ENCODE measurements around the gene PDGFD. TPM values are rescaled to one million over a fixed set of nuclear protein-coding genes. Genes with fewer than 3 reads are reported as not detected.

The PDGFD gene
- polyA plus RNA-seq, 1 donor from 2014 or later: 1.0 TPM

- no peak for TF ChIP-seq EP300 (conservative IDR thresholded peaks at IDR 0.05; ENCODE audit: poor library complexity, severe bottlenecking)
- no peak for TF ChIP-seq SMC3 (conservative IDR thresholded peaks at IDR 0.05; ENCODE audit: poor library complexity)
- TF ChIP-seq POLR2AphosphoS5 (IDR thresholded peaks at IDR 0.05): no peak
- no peak for TF ChIP-seq TAF1 (IDR thresholded peaks at IDR 0.05; ENCODE audit: low read depth)
- TF ChIP-seq EZH2 (IDR thresholded peaks at IDR 0.05; ENCODE audit: borderline replicate concordance, insufficient read depth, low read length, poor library complexity, severe bottlenecking): no peak
- TF ChIP-seq, protein P1, sequence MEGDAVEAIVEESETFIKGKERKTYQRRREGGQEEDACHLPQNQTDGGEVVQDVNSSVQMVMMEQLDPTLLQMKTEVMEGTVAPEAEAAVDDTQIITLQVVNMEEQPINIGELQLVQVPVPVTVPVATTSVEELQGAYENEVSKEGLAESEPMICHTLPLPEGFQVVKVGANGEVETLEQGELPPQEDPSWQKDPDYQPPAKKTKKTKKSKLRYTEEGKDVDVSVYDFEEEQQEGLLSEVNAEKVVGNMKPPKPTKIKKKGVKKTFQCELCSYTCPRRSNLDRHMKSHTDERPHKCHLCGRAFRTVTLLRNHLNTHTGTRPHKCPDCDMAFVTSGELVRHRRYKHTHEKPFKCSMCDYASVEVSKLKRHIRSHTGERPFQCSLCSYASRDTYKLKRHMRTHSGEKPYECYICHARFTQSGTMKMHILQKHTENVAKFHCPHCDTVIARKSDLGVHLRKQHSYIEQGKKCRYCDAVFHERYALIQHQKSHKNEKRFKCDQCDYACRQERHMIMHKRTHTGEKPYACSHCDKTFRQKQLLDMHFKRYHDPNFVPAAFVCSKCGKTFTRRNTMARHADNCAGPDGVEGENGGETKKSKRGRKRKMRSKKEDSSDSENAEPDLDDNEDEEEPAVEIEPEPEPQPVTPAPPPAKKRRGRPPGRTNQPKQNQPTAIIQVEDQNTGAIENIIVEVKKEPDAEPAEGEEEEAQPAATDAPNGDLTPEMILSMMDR (IDR thresholded peaks at IDR 0.05; ENCODE audit: poor library complexity, severe bottlenecking): no peak
- no peak for TF ChIP-seq MXI1 (conservative IDR thresholded peaks at IDR 0.05; ENCODE audit: poor library complexity, severe bottlenecking)
- TF ChIP-seq REST (IDR thresholded peaks at IDR 0.05; ENCODE audit: borderline replicate concordance): no peak
- no peak for TF ChIP-seq RAD21 (conservative IDR thresholded peaks at IDR 0.05)
- Histone ChIP-seq H3K4me2 (ENCODE audit: low read length) (no peak overlapping the region), H2AFZ (ENCODE audit: low read depth, low read length) (no peak overlapping the region), H3K9me3 (ENCODE audit: low read length) (no peaks in the 10 kb centered on the region), H3K36me3 (ENCODE audit: insufficient read depth, low read length) (no peaks in the 10 kb centered on the region), H3K27ac (ENCODE audit: low read length) (no peak overlapping the region), H3K9ac (ENCODE audit: low read length) (no peak overlapping the region), H3K4me3 (ENCODE audit: low read length) (no peak overlapping the region), H3F3A (ENCODE audit: insufficient read depth, low read length, poor library complexity, severe bottlenecking) (no peaks in the 10 kb centered on the region), H4K20me1 (ENCODE audit: insufficient read depth) (no peaks in the 10 kb centered on the region), H3K9me2 (ENCODE audit: insufficient read depth, low read length) (no peaks in the 10 kb centered on the region), H3K27me3 (ENCODE audit: insufficient read depth, low read depth, low read length) (no peaks in the 10 kb centered on the region), H3K79me2 (replicated peaks; ENCODE audit: insufficient read depth, low read length) (no peaks in the 10 kb centered on the region)
Measured at GRCh38 chr11:103958475-103959215, 205.3 kb downstream of the PDGFD start.

DNA sequence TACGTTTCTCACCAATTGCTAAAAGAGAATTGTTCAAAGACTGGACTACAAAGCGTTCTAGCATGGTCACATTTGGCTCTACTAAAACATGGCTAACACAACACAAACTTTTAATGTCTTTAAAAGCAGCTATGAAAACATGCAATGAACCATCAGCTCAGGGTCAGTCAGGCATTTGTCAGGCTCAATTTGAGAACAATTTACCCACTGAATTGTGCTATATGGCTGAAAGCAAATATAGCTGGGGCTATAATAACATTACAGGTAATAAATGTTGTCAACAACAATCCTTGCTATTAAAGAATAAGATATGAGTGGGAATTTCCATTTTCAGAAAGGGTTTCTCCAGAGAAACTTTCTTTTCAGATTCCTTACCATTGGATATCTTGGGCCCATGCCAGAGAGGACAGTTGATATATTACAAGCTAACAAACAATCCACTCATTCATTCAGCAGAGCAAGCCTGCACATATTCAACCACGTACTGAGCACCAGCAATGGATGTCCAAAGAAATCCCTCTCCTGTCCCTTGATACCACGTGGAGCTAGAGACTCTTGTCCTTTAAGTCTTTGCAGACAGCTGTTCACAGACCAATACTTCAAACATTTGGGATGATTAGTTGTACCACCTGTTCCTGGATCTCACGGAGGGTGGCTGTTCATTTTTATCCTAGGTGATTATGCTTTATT lies 210.0 kb downstream of the PDGFD start:
- no peaks in the 10 kb centered on the region for H3K27me3 ChIP-seq (ENCODE audit: insufficient read depth, low read depth, low read length)
- H3K4me3 ChIP-seq (ENCODE audit: low read length): no peak overlapping the region
- no peaks in the 10 kb centered on the region for H3K9me3 ChIP-seq (ENCODE audit: low read length)
- H3K9ac ChIP-seq (ENCODE audit: low read length): no peak overlapping the region
- H2AFZ ChIP-seq (ENCODE audit: low read depth, low read length): no peak overlapping the region
- no peaks in the 10 kb centered on the region for H3K9me2 ChIP-seq (ENCODE audit: insufficient read depth, low read length)
- H3K79me2 ChIP-seq (replicated peaks; ENCODE audit: insufficient read depth, low read length): no peaks in the 10 kb centered on the region
- no peaks in the 10 kb centered on the region for H4K20me1 ChIP-seq (ENCODE audit: insufficient read depth)
- H3K27ac ChIP-seq (ENCODE audit: low read length): no peak overlapping the region
- H3F3A ChIP-seq (ENCODE audit: insufficient read depth, low read length, poor library complexity, severe bottlenecking): no peaks in the 10 kb centered on the region
- H3K36me3 ChIP-seq (ENCODE audit: insufficient read depth, low read length): no peaks in the 10 kb centered on the region
- TF ChIP-seq POLR2AphosphoS5 (IDR thresholded peaks at IDR 0.05): no peak
- no peak for TF ChIP-seq SMC3 (conservative IDR thresholded peaks at IDR 0.05; ENCODE audit: poor library complexity)
- no peak for TF ChIP-seq EZH2 (IDR thresholded peaks at IDR 0.05; ENCODE audit: borderline replicate concordance, insufficient read depth, low read length, poor library complexity, severe bottlenecking)
- TF ChIP-seq RAD21 (conservative IDR thresholded peaks at IDR 0.05): no peak
- TF ChIP-seq, protein P1 (IDR thresholded peaks at IDR 0.05; ENCODE audit: poor library complexity, severe bottlenecking): no peak
- TF ChIP-seq REST (IDR thresholded peaks at IDR 0.05; ENCODE audit: borderline replicate concordance): no peak
- TF ChIP-seq TAF1 (IDR thresholded peaks at IDR 0.05; ENCODE audit: low read depth): no peak
- TF ChIP-seq MXI1 (conservative IDR thresholded peaks at IDR 0.05; ENCODE audit: poor library complexity, severe bottlenecking): no peak
- no peak for TF ChIP-seq EP300 (conservative IDR thresholded peaks at IDR 0.05; ENCODE audit: poor library complexity, severe bottlenecking)
- H3K4me2 ChIP-seq (ENCODE audit: low read length): no peak overlapping the region

Data from neural cell (in vitro differentiated cells).